ENCODE data around the gene CDH23.

- TF ChIP-seq EZH2 (IDR thresholded peaks at IDR 0.05; ENCODE audit: borderline replicate concordance, low read length) (no peak), CTCF (conservative IDR thresholded peaks at IDR 0.05 in 1 of 2, IDR thresholded peaks at IDR 0.05 in 1 of 2; ENCODE audit: extremely low read depth in 1 of 2, insufficient read depth in 1 of 2, low read depth in 1 of 2, low read length in 2 of 2) (no peak)
These were observed 5.3 kb downstream of the CDH23 start for GRCh38 chr10:71402005-71402404.
